ENCODE results near the gene ABRACL. TPM values are rescaled to one million over a fixed set of nuclear protein-coding genes. Genes with fewer than 3 reads are reported as not detected.

The ABRACL gene
- total RNA-seq, 1 experiment from 2014 or later: 123 TPM

GRCh38 chr6:139008117-139008516, 20.4 kb upstream of the ABRACL start:
- Histone ChIP-seq H3K4ac (ENCODE audit: low read depth, low read length) (no peak overlapping the region), H4K91ac (ENCODE audit: insufficient read length, low read depth, low read length) (no peak overlapping the region), H3K23me2 (ENCODE audit: insufficient read length, low read depth, low read length, poor library complexity, severe bottlenecking) (no peaks in the 10 kb centered on the region), H3K18ac (ENCODE audit: insufficient read length, low read depth, low read length) (no peak overlapping the region), H2BK20ac (ENCODE audit: low read depth, low read length, poor library complexity, severe bottlenecking) (no peak overlapping the region), H3K23ac (ENCODE audit: insufficient read length, low read depth, low read length) (no peak overlapping the region), H3K79me1 (ENCODE audit: insufficient read depth, low read depth, low read length, poor library complexity, severe bottlenecking) (no peaks in the 10 kb centered on the region), H3K27me3 (ENCODE audit: insufficient read depth, low read length) (no peaks in the 10 kb centered on the region), H2BK120ac (ENCODE audit: low read depth, low read length, poor library complexity, severe bottlenecking) (no peak overlapping the region), H2BK12ac (ENCODE audit: insufficient read length, low read depth, low read length) (no peak overlapping the region), H3K14ac (ENCODE audit: insufficient read depth, low read length) (no peak overlapping the region), H3K27ac (ENCODE audit: insufficient read length, low read depth, low read length) (no peak overlapping the region), H3K9ac (ENCODE audit: extremely low read depth, insufficient read length, low read length) (no peak overlapping the region), H3K4me2 (ENCODE audit: insufficient read depth, insufficient read length, low read length) (no peak overlapping the region), H2BK15ac (ENCODE audit: low read depth, low read length) (no peak overlapping the region), H4K5ac (ENCODE audit: insufficient read length, low read depth, low read length) (no peak overlapping the region), H2BK5ac (ENCODE audit: insufficient read length, low read length) (no peak overlapping the region), H3T11ph (ENCODE audit: low read length) (no peak overlapping the region), H3K79me2 (ENCODE audit: insufficient read depth, low read length) (no peaks in the 10 kb centered on the region), H3K4me1 (ENCODE audit: insufficient read depth, low read length) (no peaks in the 10 kb centered on the region; the same call in 1 of the 2 replicates), H3K9me3 (ENCODE audit: control insufficient read depth, low read depth, low read length) (no peaks in the 10 kb centered on the region), H2AFZ (ENCODE audit: low read length) (no peak overlapping the region), H4K20me1 (ENCODE audit: control insufficient read depth, insufficient read depth, insufficient read length) (no peaks in the 10 kb centered on the region), H3K56ac (ENCODE audit: insufficient read length, low read depth, low read length) (no peak overlapping the region), H2AK5ac (ENCODE audit: insufficient read length, low read length) (no peak overlapping the region), H4K8ac (replicated peaks; ENCODE audit: insufficient read length, low read depth, low read length) (no peak overlapping the region)
- WGBS (ENCODE audit: extremely low coverage, insufficient read length, low lambda C conversion rate): no CpG with 5 or more reads among the region's 9 CpGs
- DNase-seq: no peak
- H3K9me3 Mint-ChIP-seq: no peaks in the 10 kb centered on the region
- no peak overlapping the region for H3K4me3 Mint-ChIP-seq
- no peaks in the 10 kb centered on the region for H3K27me3 Mint-ChIP-seq (ENCODE audit: low read depth)
- no peak overlapping the region for H3K27ac Mint-ChIP-seq
- no peak for TF ChIP-seq CTCF (conservative IDR thresholded peaks at IDR 0.05)
- peaks cover 14 to 24% of the 10 kb centered on the region in 2 experiments for H3K4me1 Mint-ChIP-seq
- no peaks in the 10 kb centered on the region for H3K36me3 Mint-ChIP-seq (ENCODE audit: insufficient read depth in 1 of 3, low read depth in 3 of 3)
